ENCODE results near the gene DUXB.

- TF ChIP-seq CTCF (IDR thresholded peaks at IDR 0.05) (no peak), EP300 (IDR thresholded peaks at IDR 0.05) (no peak), POLR2A (IDR thresholded peaks at IDR 0.05) (no peak)
Observed at GRCh38 chr16:75718452-75718851, 17.2 kb upstream of the DUXB start.
